ENCODE measurements around the gene CLCNKA.

Gene CLCNKA

GRCh38 chr1:16082283-16083038 is 60.6 kb downstream of the CLCNKA start:
- peak; percentile 46 to 54 for DNase-seq

- no peak for DNase-seq
Measured at GRCh38 chr1:16083486-16083885, 61.6 kb downstream of the CLCNKA start.
